ENCODE results near the gene FIGN. TPM values are rescaled to one million over a fixed set of nuclear protein-coding genes. Genes with fewer than 3 reads are reported as not detected.

FIGN gene
- total and polyA plus RNA-seq, 4 donors: 1.1 to 7.8 (median 5.1) TPM

- no peak overlapping the region for H3K27ac ChIP-seq (ENCODE audit: low read depth in 1 of 2, low read length in 2 of 2)
- no peaks in the 10 kb centered on the region for H3K27me3 ChIP-seq (ENCODE audit: control insufficient read depth in 4 of 4, insufficient read depth in 4 of 4, low read length in 3 of 4)
- no peaks in the 10 kb centered on the region for H3K36me3 ChIP-seq (ENCODE audit: control insufficient read depth in 4 of 4, insufficient read depth in 3 of 4, low read depth in 1 of 4, low read length in 3 of 4)
- no peak overlapping the region for H3K4me3 ChIP-seq (ENCODE audit: low read depth in 1 of 3, low read length in 3 of 3)
- H3K4me1 ChIP-seq (ENCODE audit: control insufficient read depth in 4 of 4, insufficient read depth in 4 of 4, low read length in 3 of 4): no peaks in the 10 kb centered on the region
- TF ChIP-seq HNF4A (conservative IDR thresholded peaks at IDR 0.05): no peak
- TF ChIP-seq GABPA (IDR thresholded peaks at IDR 0.05 in 1 of 2, conservative IDR thresholded peaks at IDR 0.05 in 1 of 2): no peak
- TF ChIP-seq RXRA (IDR thresholded peaks at IDR 0.05): no peak
- TF ChIP-seq JUND (IDR thresholded peaks at IDR 0.05): no peak
- no peak for TF ChIP-seq EGR1 (IDR thresholded peaks at IDR 0.05; ENCODE audit: low read depth in 2 of 2)
- H3K9me3 ChIP-seq (ENCODE audit: control insufficient read depth in 4 of 4, low read length in 3 of 4): no peaks in the 10 kb centered on the region
- no peak for DNase-seq (ENCODE audit: low spot score)
- H3K9ac ChIP-seq (ENCODE audit: low read depth in 1 of 2, low read length in 2 of 2): no peak overlapping the region
Measured at GRCh38 chr2:163748420-163748819, 12.6 kb upstream of the FIGN start.

DNA sequence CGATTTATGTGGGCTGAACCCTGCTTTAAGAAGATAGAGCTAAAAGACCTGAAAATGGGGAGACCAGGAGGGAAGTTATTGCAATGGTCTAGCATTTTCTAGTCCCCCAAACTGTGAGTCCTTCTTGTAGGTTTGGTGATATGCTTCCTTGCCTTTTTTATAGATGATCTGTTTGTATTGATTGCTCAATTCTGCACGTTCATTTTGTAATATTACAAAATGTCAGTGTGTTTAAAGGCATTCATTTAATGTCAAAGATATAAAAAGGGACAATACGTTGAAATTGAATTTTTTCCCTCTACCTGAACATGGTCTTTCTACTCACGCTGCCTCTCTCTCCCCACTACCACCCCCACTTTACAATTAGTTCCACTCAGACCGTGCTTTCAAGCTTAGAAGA is 5.6 kb upstream of the FIGN start:
- Histone ChIP-seq H3K4me1 (ENCODE audit: control insufficient read depth in 4 of 4, insufficient read depth in 4 of 4, low read length in 3 of 4) (peaks cover 0 to 6% (median 0%) of the 10 kb centered on the region in 4 donors), H3K27ac (ENCODE audit: low read depth in 1 of 2, low read length in 2 of 2) (no peak overlapping the region), H3K9ac (ENCODE audit: low read depth in 1 of 2, low read length in 2 of 2) (no peak overlapping the region), H3K27me3 (ENCODE audit: control insufficient read depth in 4 of 4, insufficient read depth in 4 of 4, low read length in 3 of 4) (no peaks in the 10 kb centered on the region), H3K9me3 (ENCODE audit: control insufficient read depth in 4 of 4, low read length in 3 of 4) (no peaks in the 10 kb centered on the region), H3K4me3 (ENCODE audit: low read depth in 1 of 3, low read length in 3 of 3) (no peak overlapping the region), H3K36me3 (ENCODE audit: control insufficient read depth in 4 of 4, insufficient read depth in 3 of 4, low read depth in 1 of 4, low read length in 3 of 4) (no peaks in the 10 kb centered on the region)
- DNase-seq (ENCODE audit: low spot score): no peak
- TF ChIP-seq RAD21 (IDR thresholded peaks at IDR 0.05) (peak in 1 of 2 donors; percentile 12), ZBTB33 (IDR thresholded peaks at IDR 0.05) (no peak)
- WGBS: 69% methylated on average over 5 of the region's 5 CpGs

GRCh38 chr2:163737563-163737962 is 1.8 kb upstream of the FIGN start:
- H3K4me1 ChIP-seq (ENCODE audit: control insufficient read depth in 4 of 4, insufficient read depth in 4 of 4, low read length in 3 of 4): peaks cover 0 to 8% (median 4%) of the 10 kb centered on the region in 4 donors
- H3K9ac ChIP-seq (ENCODE audit: low read depth in 1 of 2, low read length in 2 of 2): no peak overlapping the region
- no peaks in the 10 kb centered on the region for H3K27me3 ChIP-seq (ENCODE audit: control insufficient read depth in 4 of 4, insufficient read depth in 4 of 4, low read length in 3 of 4)
- no peak overlapping the region for H3K4me3 ChIP-seq (ENCODE audit: low read depth in 1 of 3, low read length in 3 of 3)
- no peaks in the 10 kb centered on the region for H3K9me3 ChIP-seq (ENCODE audit: control insufficient read depth in 4 of 4, low read length in 3 of 4)
- TF ChIP-seq FOXA1 (IDR thresholded peaks at IDR 0.05) (no peak), REST (IDR thresholded peaks at IDR 0.05) (peak; percentile 62), FOXA2 (IDR thresholded peaks at IDR 0.05) (no peak)
- DNase-seq (ENCODE audit: low spot score): no peak
- no peak overlapping the region for H3K27ac ChIP-seq (ENCODE audit: low read depth in 1 of 2, low read length in 2 of 2)
- 78% methylated on average over 2 of the region's 2 CpGs for WGBS
- H3K36me3 ChIP-seq (ENCODE audit: control insufficient read depth in 4 of 4, insufficient read depth in 3 of 4, low read depth in 1 of 4, low read length in 3 of 4): no peaks in the 10 kb centered on the region

Measured in liver (tissue), 9 donors.